Measurements from ENCODE around the gene SH3RF3. TPM values are rescaled to one million over a fixed set of nuclear protein-coding genes. Genes with fewer than 3 reads are reported as not detected.

SH3RF3 gene
- total RNA-seq, 2 donors from 2014 or later: 1.4 to 17.0 TPM

DNA sequence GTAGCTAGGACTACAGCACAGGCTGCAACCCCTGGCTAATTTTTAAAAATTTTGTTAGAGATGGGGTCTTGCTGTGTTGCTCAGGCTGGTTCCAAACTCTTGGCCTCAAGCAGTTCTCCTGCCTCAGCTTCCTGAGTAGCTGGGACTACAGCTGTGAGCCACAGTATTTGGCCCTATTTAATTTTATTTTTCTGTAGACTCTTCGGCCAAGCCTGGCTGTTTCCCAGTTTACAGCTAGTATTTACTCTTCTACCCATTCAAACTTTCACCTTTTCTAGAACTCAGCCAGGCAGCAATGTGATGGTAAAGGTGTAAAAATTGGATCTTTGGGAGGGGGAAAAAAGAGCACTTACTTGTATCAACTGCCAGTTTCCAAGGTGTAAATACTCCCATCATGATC is 35.3 kb downstream of the SH3RF3 start:
- 18% methylated on average over 1 of the region's 1 CpG for WGBS
- intact Hi-C loops (cut with DNase I): no loop called here

DNA sequence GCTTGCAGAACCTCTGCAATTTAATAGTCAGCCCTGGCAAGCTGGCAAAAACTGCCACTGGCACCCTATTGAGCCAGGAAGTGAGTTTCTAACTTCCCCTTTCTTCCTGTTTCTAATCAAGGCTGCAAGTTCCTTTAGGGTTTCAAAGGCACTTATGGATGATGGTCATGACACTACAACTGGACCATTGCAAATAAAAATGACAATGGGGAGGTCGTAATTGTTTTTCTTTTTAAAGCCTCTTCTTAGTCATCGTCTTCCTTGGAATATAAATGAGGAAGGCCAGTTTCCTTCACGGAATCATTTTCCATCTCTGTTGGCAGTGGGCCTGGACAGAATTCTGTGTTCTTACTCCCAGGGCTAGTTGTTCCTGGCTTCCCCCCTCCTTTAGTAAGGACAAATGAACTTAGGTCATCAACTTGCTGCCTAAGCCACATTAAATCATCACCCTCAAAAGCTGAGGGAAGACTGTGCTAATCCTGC is 35.8 kb downstream of the SH3RF3 start:
- 12% methylated on average over 3 of the region's 3 CpGs for WGBS
- Histone ChIP-seq H3K4me1 (replicated peaks) (no peaks in the 10 kb centered on the region), H3K27me3 (replicated peaks; ENCODE audit: insufficient read depth) (no peaks in the 10 kb centered on the region), H3K9me3 (no peaks in the 10 kb centered on the region), H3K36me3 (no peaks in the 10 kb centered on the region), H3K27ac (peak overlapping the region; percentile 24 to 33), H3K4me3 (no peak overlapping the region)
- no peak for DNase-seq (ENCODE audit: low spot score)
- TF ChIP-seq POLR2A (IDR thresholded peaks at IDR 0.05): no peak
- intact Hi-C loops (cut with DNase I): no loop called here

More for the DNA sequence above, 35.3 kb downstream of the SH3RF3 start:
- TF ChIP-seq POLR2AphosphoS5 (IDR thresholded peaks at IDR 0.05): no peak
- no peak for TF ChIP-seq POLR2A (IDR thresholded peaks at IDR 0.05)
- TF ChIP-seq, protein P1, sequence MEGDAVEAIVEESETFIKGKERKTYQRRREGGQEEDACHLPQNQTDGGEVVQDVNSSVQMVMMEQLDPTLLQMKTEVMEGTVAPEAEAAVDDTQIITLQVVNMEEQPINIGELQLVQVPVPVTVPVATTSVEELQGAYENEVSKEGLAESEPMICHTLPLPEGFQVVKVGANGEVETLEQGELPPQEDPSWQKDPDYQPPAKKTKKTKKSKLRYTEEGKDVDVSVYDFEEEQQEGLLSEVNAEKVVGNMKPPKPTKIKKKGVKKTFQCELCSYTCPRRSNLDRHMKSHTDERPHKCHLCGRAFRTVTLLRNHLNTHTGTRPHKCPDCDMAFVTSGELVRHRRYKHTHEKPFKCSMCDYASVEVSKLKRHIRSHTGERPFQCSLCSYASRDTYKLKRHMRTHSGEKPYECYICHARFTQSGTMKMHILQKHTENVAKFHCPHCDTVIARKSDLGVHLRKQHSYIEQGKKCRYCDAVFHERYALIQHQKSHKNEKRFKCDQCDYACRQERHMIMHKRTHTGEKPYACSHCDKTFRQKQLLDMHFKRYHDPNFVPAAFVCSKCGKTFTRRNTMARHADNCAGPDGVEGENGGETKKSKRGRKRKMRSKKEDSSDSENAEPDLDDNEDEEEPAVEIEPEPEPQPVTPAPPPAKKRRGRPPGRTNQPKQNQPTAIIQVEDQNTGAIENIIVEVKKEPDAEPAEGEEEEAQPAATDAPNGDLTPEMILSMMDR (IDR thresholded peaks at IDR 0.05): no peak
- no peak for DNase-seq (ENCODE audit: low spot score)
- no peaks in the 10 kb centered on the region for H3K9me3 ChIP-seq
- no peak overlapping the region for H3K4me3 ChIP-seq
- H3K27me3 ChIP-seq (replicated peaks; ENCODE audit: insufficient read depth): no peaks in the 10 kb centered on the region
- H3K27ac ChIP-seq: no peak overlapping the region
- no peaks in the 10 kb centered on the region for H3K4me1 ChIP-seq (replicated peaks)
- no peaks in the 10 kb centered on the region for H3K36me3 ChIP-seq

DNA sequence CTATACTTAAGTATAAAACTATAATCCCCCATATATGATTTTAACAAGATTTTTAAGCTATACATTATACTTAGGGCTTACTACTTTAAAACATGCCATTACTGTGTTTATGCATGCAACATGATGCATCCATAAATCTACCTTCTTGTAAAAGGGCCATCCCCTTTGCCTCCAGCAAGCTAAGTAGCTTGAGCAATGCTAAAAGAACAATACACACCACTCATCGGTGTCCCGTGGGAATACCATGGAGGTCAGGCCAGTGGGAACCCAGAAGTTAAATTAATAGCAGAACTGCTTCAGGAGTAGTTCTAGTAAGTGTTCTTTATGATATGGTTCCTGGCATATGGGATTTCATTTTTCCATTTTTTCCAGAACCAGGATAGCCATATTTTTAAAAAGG is 37.8 kb downstream of the SH3RF3 start:
- no peaks in the 10 kb centered on the region for H3K36me3 ChIP-seq
- H3K27me3 ChIP-seq (replicated peaks; ENCODE audit: insufficient read depth): no peaks in the 10 kb centered on the region
- no peak overlapping the region for H3K27ac ChIP-seq
- no peaks in the 10 kb centered on the region for H3K4me1 ChIP-seq (replicated peaks)
- H3K4me3 ChIP-seq: no peak overlapping the region
- TF ChIP-seq, protein P1 (IDR thresholded peaks at IDR 0.05): no peak
- H3K9me3 ChIP-seq: no peaks in the 10 kb centered on the region
- intact Hi-C loops (cut with DNase I): no loop called here
- 45% methylated on average over 2 of the region's 2 CpGs for WGBS
- no peak for DNase-seq (ENCODE audit: low spot score)

DNA sequence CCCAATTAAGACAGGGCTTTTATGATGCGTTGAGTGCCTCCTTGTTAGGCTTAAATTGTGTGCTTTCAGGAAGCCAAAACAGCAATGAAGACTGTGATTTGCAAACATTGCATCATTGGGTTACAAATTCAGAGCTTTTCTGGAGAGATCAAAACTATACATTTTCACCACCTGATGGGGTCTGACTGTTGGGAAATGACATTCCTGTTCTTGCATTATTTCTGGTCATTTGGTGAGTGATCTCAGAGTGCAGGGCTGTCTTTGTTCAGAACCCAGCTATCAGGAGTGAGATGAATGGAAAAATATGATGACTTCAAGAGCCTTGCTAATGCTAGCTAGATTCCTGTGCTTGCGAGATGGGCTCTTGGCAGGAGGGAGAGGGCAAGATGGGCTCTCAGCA is 39.1 kb downstream of the SH3RF3 start:
- WGBS: 94% methylated on average over 2 of the region's 2 CpGs
- intact Hi-C loops (cut with DNase I): no loop called here
- no peak for DNase-seq (ENCODE audit: low spot score)
- Histone ChIP-seq H3K9me3 (no peaks in the 10 kb centered on the region), H3K27me3 (replicated peaks; ENCODE audit: insufficient read depth) (no peaks in the 10 kb centered on the region), H3K4me1 (replicated peaks) (no peaks in the 10 kb centered on the region), H3K4me3 (no peak overlapping the region), H3K36me3 (no peaks in the 10 kb centered on the region), H3K27ac (no peak overlapping the region)
- TF ChIP-seq POLR2A (IDR thresholded peaks at IDR 0.05) (no peak), POLR2AphosphoS5 (IDR thresholded peaks at IDR 0.05) (no peak)
- TF ChIP-seq, protein P1 (IDR thresholded peaks at IDR 0.05): no peak

DNA sequence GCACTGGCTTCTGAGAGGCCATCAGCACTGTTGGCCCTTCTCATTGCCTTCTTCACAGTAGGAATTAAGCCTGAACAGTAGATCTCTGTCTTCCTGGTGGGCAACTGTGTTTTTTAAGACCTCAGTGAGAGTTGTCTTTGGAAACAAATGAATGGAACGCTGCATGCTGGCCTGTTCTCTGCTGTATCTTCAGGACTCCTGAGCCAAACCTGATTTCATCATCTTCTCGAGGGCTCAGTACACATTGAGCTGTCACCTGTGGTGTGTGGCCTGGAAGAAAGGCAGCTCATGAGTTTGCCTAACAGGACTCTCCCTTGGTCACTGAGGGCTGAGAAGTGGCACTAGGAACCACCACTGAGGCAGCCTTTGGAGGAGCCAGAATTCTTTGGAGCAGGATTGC is 39.7 kb downstream of the SH3RF3 start:
- WGBS: 49% methylated on average over 2 of the region's 2 CpGs
- Histone ChIP-seq H3K27me3 (replicated peaks; ENCODE audit: insufficient read depth) (no peaks in the 10 kb centered on the region), H3K4me1 (replicated peaks) (no peaks in the 10 kb centered on the region), H3K9me3 (no peaks in the 10 kb centered on the region), H3K27ac (no peak overlapping the region), H3K36me3 (no peaks in the 10 kb centered on the region), H3K4me3 (no peak overlapping the region)
- TF ChIP-seq, protein P1 (IDR thresholded peaks at IDR 0.05): no peak
- no peak for TF ChIP-seq POLR2AphosphoS5 (IDR thresholded peaks at IDR 0.05)
- no peak for TF ChIP-seq POLR2A (IDR thresholded peaks at IDR 0.05)
- DNase-seq (ENCODE audit: low spot score): no peak
- intact Hi-C loops (cut with DNase I): no loop called here
